ENCODE results near the gene KLHL17.

DNA sequence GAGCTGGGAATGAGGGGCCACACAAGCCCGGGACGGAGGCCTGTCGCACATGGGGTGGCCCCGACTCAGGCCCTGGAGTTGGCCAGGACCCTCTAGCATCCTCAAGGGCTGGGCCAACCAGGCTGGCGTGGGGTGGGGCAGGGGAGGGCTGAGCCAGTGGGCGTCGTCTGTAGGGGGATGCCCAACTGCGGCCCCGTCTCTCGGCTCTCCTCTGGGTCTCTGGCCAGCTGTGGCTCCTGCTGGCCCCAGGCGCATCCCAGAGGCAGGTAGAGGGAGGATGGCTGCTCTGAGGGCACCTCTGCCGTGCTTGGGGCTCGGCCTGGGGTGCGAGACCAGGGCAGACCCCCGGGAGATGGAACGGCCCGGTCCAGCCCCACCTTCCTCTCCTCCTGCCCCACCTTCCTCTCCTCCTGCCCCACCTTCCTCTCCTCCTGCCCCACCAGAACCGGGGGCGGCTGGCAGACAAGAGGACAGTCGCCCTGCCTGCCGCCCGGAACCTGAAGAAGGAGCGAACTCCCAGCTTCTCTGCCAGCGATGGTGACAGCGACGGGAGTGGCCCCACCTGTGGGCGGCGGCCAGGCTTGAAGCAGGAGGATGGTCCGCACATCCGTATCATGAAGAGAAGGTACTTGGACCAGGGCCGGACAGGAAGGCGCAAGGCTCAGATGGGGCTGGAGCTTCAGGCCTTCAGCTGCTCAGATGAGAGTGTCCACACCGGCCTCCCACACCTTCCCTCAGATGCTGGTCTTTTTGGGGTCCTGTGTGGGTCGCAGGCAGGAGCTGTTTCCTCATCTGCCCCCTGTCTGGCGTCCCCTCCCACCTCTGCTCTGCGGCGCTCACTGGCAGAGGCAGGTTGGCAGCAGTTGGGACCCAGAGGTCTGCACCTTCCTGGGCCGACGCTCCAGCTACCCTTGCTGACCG lies 30.4 kb upstream of the KLHL17 start:
- TF ChIP-seq, protein P1, sequence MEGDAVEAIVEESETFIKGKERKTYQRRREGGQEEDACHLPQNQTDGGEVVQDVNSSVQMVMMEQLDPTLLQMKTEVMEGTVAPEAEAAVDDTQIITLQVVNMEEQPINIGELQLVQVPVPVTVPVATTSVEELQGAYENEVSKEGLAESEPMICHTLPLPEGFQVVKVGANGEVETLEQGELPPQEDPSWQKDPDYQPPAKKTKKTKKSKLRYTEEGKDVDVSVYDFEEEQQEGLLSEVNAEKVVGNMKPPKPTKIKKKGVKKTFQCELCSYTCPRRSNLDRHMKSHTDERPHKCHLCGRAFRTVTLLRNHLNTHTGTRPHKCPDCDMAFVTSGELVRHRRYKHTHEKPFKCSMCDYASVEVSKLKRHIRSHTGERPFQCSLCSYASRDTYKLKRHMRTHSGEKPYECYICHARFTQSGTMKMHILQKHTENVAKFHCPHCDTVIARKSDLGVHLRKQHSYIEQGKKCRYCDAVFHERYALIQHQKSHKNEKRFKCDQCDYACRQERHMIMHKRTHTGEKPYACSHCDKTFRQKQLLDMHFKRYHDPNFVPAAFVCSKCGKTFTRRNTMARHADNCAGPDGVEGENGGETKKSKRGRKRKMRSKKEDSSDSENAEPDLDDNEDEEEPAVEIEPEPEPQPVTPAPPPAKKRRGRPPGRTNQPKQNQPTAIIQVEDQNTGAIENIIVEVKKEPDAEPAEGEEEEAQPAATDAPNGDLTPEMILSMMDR (IDR thresholded peaks at IDR 0.05): no peak
- no peak for TF ChIP-seq POLR2A (IDR thresholded peaks at IDR 0.05)

All from heart left ventricle (tissue), 13 donors.